ENCODE measurements around the gene MYO15A.

GRCh38 chr17:18117982-18118975 is 9.7 kb downstream of the MYO15A start:
- TF ChIP-seq CTCF (IDR thresholded peaks at IDR 0.05; ENCODE audit: low read length) (no peak), EZH2 (optimal IDR thresholded peaks at IDR 0.05; ENCODE audit: low read depth, low read length) (no peak)
